ENCODE measurements around the gene SRGAP3.

SRGAP3 gene

DNA sequence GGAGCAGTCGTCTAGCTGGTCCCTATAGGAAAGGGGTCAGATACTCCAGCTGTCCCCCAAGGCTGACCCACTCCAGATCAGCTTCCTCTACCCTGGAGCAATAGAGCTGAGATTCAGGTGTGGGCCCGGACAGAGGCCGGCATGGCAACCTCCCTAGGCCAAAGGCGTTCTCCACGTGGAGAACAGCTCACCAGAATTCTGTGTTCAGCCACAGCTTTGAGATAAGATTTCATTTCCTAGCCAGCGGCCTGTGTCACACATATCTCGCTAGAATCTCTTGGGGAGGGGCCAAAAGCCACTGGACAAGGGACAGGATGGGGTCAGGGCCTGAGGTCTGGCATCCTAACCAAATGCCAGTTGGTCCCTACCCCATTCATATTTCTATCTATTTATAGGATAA is 20.1 kb downstream of the SRGAP3 start:
- Histone ChIP-seq H3K27me3 (replicated peaks in 2 of 5; ENCODE audit: control insufficient read depth in 4 of 5, insufficient read depth in 5 of 5, low read length in 4 of 5) (no peaks in the 10 kb centered on the region), H3K36me3 (ENCODE audit: control insufficient read depth in 4 of 4, insufficient read depth in 4 of 4, low read length in 3 of 4) (no peaks in the 10 kb centered on the region), H3K27ac (ENCODE audit: insufficient read depth in 1 of 2, low read depth in 1 of 2, low read length in 2 of 2, poor library complexity in 1 of 2, severe bottlenecking in 2 of 2) (no peak overlapping the region), H3K4me3 (ENCODE audit: control insufficient read depth in 1 of 7, extremely low read depth in 1 of 7, insufficient read depth in 4 of 7, low read depth in 2 of 7, low read length in 6 of 7) (no peak overlapping the region), H3K9me3 (ENCODE audit: control extremely low read depth in 1 of 5, control insufficient read depth in 4 of 5, insufficient read depth in 2 of 5, low read depth in 1 of 5, low read length in 4 of 5) (no peaks in the 10 kb centered on the region), H3K4me1 (ENCODE audit: control extremely low read depth in 1 of 4, control insufficient read depth in 4 of 4, insufficient read depth in 4 of 4, low read length in 3 of 4) (peaks cover 0 to 8% (median 0%) of the 10 kb centered on the region in 4 experiments)
- WGBS (ENCODE audit: insufficient coverage): 56% methylated on average over 5 of the region's 7 CpGs
- no peak for DNase-seq
- CTCF ChIA-PET: no interaction called here
- POLR2A ChIA-PET: no interaction called here

DNA sequence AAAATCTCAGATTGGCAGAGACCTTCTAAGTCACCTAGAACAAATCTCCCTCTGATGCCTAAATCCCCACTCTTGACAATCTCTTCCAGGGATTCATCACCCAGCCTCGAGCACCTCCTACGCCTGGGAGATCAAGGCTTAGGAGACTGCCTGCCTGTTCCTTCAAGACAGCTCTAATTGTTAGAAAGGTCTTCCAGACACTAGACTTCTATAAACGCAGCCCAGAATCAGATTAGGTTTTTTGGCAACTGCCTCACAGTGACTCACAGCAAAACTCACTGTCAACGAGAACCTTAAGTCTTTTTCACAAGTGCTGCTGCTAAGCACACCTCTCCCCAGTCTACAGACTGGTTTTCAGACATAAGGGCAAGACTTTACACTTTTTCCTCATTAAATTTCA is 23.1 kb downstream of the SRGAP3 start:
- Histone ChIP-seq H3K4me1 (ENCODE audit: control extremely low read depth in 1 of 4, control insufficient read depth in 4 of 4, insufficient read depth in 4 of 4, low read length in 3 of 4) (peaks cover 0 to 8% (median 0%) of the 10 kb centered on the region in 4 experiments), H3K9me3 (ENCODE audit: control extremely low read depth in 1 of 5, control insufficient read depth in 4 of 5, insufficient read depth in 2 of 5, low read depth in 1 of 5, low read length in 4 of 5) (no peaks in the 10 kb centered on the region), H3K4me3 (ENCODE audit: control insufficient read depth in 1 of 7, extremely low read depth in 1 of 7, insufficient read depth in 4 of 7, low read depth in 2 of 7, low read length in 6 of 7) (no peak overlapping the region), H3K27me3 (replicated peaks in 2 of 5; ENCODE audit: control insufficient read depth in 4 of 5, insufficient read depth in 5 of 5, low read length in 4 of 5) (no peaks in the 10 kb centered on the region), H3K36me3 (ENCODE audit: control insufficient read depth in 4 of 4, insufficient read depth in 4 of 4, low read length in 3 of 4) (no peaks in the 10 kb centered on the region), H3K27ac (ENCODE audit: insufficient read depth in 1 of 2, low read depth in 1 of 2, low read length in 2 of 2, poor library complexity in 1 of 2, severe bottlenecking in 2 of 2) (no peak overlapping the region)
- WGBS (ENCODE audit: insufficient coverage): 98% methylated on average over 4 of the region's 4 CpGs
- POLR2A ChIA-PET: no interaction called here
- DNase-seq: peak in 1 of 3 donors; percentile 12
- CTCF ChIA-PET: no interaction called here

DNA sequence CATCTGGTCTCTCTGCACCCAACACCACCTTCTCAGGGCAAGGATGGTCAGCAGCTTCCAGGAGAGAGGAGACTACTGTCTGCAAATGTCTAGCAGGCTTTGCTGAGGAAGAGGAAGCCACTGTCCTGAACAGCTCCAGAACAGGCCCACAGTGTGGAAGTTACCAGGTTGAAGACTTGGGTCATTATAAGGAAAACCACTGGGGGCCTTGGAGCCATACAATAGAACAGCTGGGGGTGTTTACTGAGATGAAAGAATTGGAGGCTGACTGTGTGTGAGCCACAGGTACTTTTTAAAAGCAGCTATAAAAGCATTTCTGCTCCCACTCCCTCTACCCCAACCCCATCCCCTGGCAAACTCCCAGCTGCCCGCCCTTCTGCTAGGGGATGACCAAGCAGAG is 24.2 kb downstream of the SRGAP3 start:
- ChIA-PET POLR2A (no interaction called here), CTCF (interaction anchor here (0.9 to 1.1 kb wide), 2 partner anchors 24 to 77 kb away, joined by 3 read pairs; partner anchors contain the start of gene SRGAP3)
- H3K4me3 ChIP-seq (ENCODE audit: control insufficient read depth in 1 of 7, extremely low read depth in 1 of 7, insufficient read depth in 4 of 7, low read depth in 2 of 7, low read length in 6 of 7): no peak overlapping the region
- no peak overlapping the region for H3K27ac ChIP-seq (ENCODE audit: insufficient read depth in 1 of 2, low read depth in 1 of 2, low read length in 2 of 2, poor library complexity in 1 of 2, severe bottlenecking in 2 of 2)
- no peaks in the 10 kb centered on the region for H3K36me3 ChIP-seq (ENCODE audit: control insufficient read depth in 4 of 4, insufficient read depth in 4 of 4, low read length in 3 of 4)
- no peaks in the 10 kb centered on the region for H3K27me3 ChIP-seq (replicated peaks in 2 of 5; ENCODE audit: control insufficient read depth in 4 of 5, insufficient read depth in 5 of 5, low read length in 4 of 5)
- WGBS (ENCODE audit: insufficient coverage): no CpG with 5 or more reads among the region's 1 CpG
- no peaks in the 10 kb centered on the region for H3K9me3 ChIP-seq (ENCODE audit: control extremely low read depth in 1 of 5, control insufficient read depth in 4 of 5, insufficient read depth in 2 of 5, low read depth in 1 of 5, low read length in 4 of 5)
- peaks cover 0 to 8% (median 0%) of the 10 kb centered on the region in 4 experiments for H3K4me1 ChIP-seq (ENCODE audit: control extremely low read depth in 1 of 4, control insufficient read depth in 4 of 4, insufficient read depth in 4 of 4, low read length in 3 of 4)
- no peak for DNase-seq

DNA sequence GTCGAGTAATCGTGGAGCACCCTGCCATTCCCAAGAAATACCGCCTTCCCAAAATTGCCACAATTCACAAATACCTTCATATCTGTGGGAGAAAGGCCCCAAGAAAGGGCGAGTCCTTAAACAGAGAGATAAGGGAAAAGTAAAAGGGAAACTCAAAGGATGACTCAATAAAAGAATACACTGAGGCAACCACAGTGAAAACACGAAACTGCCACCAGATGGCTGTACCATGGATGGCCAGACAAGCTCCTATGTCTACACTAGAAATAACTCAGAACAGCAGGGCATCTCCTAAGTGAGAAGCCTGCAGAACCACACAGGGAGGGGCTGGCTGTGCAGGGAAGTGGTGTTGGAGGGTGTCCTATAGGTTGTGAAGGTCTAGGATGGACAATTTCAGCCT is 25.0 kb downstream of the SRGAP3 start:
- CTCF ChIA-PET: no interaction called here
- peak in 1 of 3 donors; percentile 10 for DNase-seq
- POLR2A ChIA-PET: no interaction called here

DNA sequence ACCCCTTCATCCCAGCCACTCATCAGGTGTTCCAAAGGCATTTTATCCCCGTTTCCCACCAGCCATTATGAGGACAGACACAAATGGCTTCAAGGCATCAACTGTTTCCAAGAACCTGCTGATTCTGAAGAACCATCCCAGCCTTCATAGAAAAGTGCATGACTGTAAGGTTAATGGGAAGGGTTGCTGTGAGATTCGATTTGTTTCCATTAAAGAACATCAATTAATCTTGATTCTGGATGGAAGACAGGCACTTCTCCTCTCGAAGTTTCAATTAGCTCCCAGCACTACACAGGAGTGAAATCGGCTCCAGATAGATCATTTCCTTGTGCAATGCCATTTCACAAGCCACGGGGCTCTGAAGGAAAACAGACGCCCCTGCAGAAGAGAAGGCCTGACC is 25.8 kb downstream of the SRGAP3 start:
- Histone ChIP-seq H3K9me3 (ENCODE audit: control extremely low read depth in 1 of 5, control insufficient read depth in 4 of 5, insufficient read depth in 2 of 5, low read depth in 1 of 5, low read length in 4 of 5) (no peaks in the 10 kb centered on the region), H3K27me3 (replicated peaks in 2 of 5; ENCODE audit: control insufficient read depth in 4 of 5, insufficient read depth in 5 of 5, low read length in 4 of 5) (no peaks in the 10 kb centered on the region), H3K36me3 (ENCODE audit: control insufficient read depth in 4 of 4, insufficient read depth in 4 of 4, low read length in 3 of 4) (no peaks in the 10 kb centered on the region), H3K4me1 (ENCODE audit: control extremely low read depth in 1 of 4, control insufficient read depth in 4 of 4, insufficient read depth in 4 of 4, low read length in 3 of 4) (peaks cover 0 to 5% (median 0%) of the 10 kb centered on the region in 4 experiments), H3K27ac (ENCODE audit: insufficient read depth in 1 of 2, low read depth in 1 of 2, low read length in 2 of 2, poor library complexity in 1 of 2, severe bottlenecking in 2 of 2) (no peak overlapping the region), H3K4me3 (ENCODE audit: control insufficient read depth in 1 of 7, extremely low read depth in 1 of 7, insufficient read depth in 4 of 7, low read depth in 2 of 7, low read length in 6 of 7) (no peak overlapping the region)
- WGBS (ENCODE audit: insufficient coverage): 98% methylated on average over 5 of the region's 6 CpGs
- ChIA-PET CTCF (no interaction called here), POLR2A (no interaction called here)
- DNase-seq: no peak

More for the DNA sequence above, 25.0 kb downstream of the SRGAP3 start:
- H3K9me3 ChIP-seq (ENCODE audit: control extremely low read depth in 1 of 5, control insufficient read depth in 4 of 5, insufficient read depth in 2 of 5, low read depth in 1 of 5, low read length in 4 of 5): no peaks in the 10 kb centered on the region
- H3K4me1 ChIP-seq (ENCODE audit: control extremely low read depth in 1 of 4, control insufficient read depth in 4 of 4, insufficient read depth in 4 of 4, low read length in 3 of 4): peaks cover 0 to 8% (median 0%) of the 10 kb centered on the region in 4 experiments
- 100% methylated on average over 5 of the region's 5 CpGs for WGBS (ENCODE audit: insufficient coverage)
- H3K36me3 ChIP-seq (ENCODE audit: control insufficient read depth in 4 of 4, insufficient read depth in 4 of 4, low read length in 3 of 4): no peaks in the 10 kb centered on the region
- no peak overlapping the region for H3K4me3 ChIP-seq (ENCODE audit: control insufficient read depth in 1 of 7, extremely low read depth in 1 of 7, insufficient read depth in 4 of 7, low read depth in 2 of 7, low read length in 6 of 7)
- no peaks in the 10 kb centered on the region for H3K27me3 ChIP-seq (replicated peaks in 2 of 5; ENCODE audit: control insufficient read depth in 4 of 5, insufficient read depth in 5 of 5, low read length in 4 of 5)
- H3K27ac ChIP-seq (ENCODE audit: insufficient read depth in 1 of 2, low read depth in 1 of 2, low read length in 2 of 2, poor library complexity in 1 of 2, severe bottlenecking in 2 of 2): no peak overlapping the region

DNA sequence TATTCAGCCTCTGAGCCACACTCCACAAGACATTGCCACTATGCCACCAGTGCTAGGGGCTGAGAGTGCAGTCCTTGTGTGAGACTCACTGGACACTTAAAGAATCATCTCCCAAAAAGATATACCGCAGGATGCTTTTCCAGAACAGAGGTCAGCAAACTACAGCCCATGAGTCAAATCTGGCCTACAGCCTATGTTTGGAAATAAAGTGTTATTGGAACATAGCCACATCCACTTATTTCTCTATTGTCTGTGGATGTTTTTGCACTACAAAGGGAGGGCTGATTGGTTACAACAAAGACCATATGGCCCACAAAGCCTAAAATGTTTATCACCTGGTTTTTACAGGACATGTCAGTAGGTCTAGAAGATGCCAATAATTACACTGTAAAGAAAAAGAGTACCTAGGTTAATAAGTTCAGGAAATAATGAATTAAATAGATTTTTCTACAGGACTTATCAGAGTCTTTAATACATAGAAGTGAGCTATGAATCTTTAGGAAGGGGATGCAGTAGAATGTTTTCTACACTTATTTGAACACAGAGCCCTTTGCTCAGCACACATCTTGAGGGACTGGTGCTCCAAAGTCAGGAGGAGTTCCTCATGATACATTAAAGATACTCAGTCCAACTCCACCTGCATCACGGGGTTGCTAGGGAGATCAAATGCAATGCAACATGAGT is 26.3 kb downstream of the SRGAP3 start:
- no peak overlapping the region for H3K27ac ChIP-seq (ENCODE audit: insufficient read depth in 1 of 2, low read depth in 1 of 2, low read length in 2 of 2, poor library complexity in 1 of 2, severe bottlenecking in 2 of 2)
- no peaks in the 10 kb centered on the region for H3K9me3 ChIP-seq (ENCODE audit: control extremely low read depth in 1 of 5, control insufficient read depth in 4 of 5, insufficient read depth in 2 of 5, low read depth in 1 of 5, low read length in 4 of 5)
- no peaks in the 10 kb centered on the region for H3K27me3 ChIP-seq (replicated peaks in 2 of 5; ENCODE audit: control insufficient read depth in 4 of 5, insufficient read depth in 5 of 5, low read length in 4 of 5)
- H3K4me3 ChIP-seq (ENCODE audit: control insufficient read depth in 1 of 7, extremely low read depth in 1 of 7, insufficient read depth in 4 of 7, low read depth in 2 of 7, low read length in 6 of 7): no peak overlapping the region
- ChIA-PET POLR2A (no interaction called here), CTCF (interaction anchor here (1.1 kb wide), 1 partner anchor 63 kb away, joined by 3 read pairs; no protein-coding TSS in a partner anchor)
- no peaks in the 10 kb centered on the region for H3K36me3 ChIP-seq (ENCODE audit: control insufficient read depth in 4 of 4, insufficient read depth in 4 of 4, low read length in 3 of 4)
- DNase-seq: no peak
- peaks cover 0 to 2% (median 0%) of the 10 kb centered on the region in 4 experiments for H3K4me1 ChIP-seq (ENCODE audit: control extremely low read depth in 1 of 4, control insufficient read depth in 4 of 4, insufficient read depth in 4 of 4, low read length in 3 of 4)
- whole genome bisulfite sequencing (ENCODE audit: insufficient coverage): 70% methylated on average over 1 of the region's 2 CpGs

DNA sequence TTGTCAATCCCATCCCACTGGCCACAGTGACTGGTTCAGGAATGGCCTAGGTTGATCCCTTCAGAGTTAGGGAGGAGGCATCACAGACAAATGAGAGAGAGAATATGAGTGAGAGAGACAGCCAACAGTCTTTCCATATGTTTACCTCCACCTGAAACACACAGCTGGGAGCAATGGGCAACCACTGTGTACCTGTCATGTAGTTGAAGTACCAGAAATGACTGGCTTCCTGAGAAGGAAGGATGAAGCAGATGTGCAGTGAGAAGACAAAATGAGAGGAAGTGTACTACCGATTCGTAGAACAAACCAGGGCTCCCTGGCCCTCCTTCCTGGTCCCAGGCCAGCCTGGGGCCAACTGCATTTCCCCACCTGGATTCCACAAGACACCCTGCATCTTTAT is 27.4 kb downstream of the SRGAP3 start:
- ChIA-PET CTCF (interaction anchor here (1.1 kb wide), 1 partner anchor 64 kb away, joined by 3 read pairs; no protein-coding TSS in a partner anchor), POLR2A (no interaction called here)
- Histone ChIP-seq H3K9me3 (ENCODE audit: control extremely low read depth in 1 of 5, control insufficient read depth in 4 of 5, insufficient read depth in 2 of 5, low read depth in 1 of 5, low read length in 4 of 5) (no peaks in the 10 kb centered on the region), H3K36me3 (ENCODE audit: control insufficient read depth in 4 of 4, insufficient read depth in 4 of 4, low read length in 3 of 4) (no peaks in the 10 kb centered on the region), H3K4me1 (ENCODE audit: control extremely low read depth in 1 of 4, control insufficient read depth in 4 of 4, insufficient read depth in 4 of 4, low read length in 3 of 4) (no peaks in the 10 kb centered on the region), H3K27me3 (replicated peaks in 2 of 5; ENCODE audit: control insufficient read depth in 4 of 5, insufficient read depth in 5 of 5, low read length in 4 of 5) (no peaks in the 10 kb centered on the region), H3K4me3 (ENCODE audit: control insufficient read depth in 1 of 7, extremely low read depth in 1 of 7, insufficient read depth in 4 of 7, low read depth in 2 of 7, low read length in 6 of 7) (no peak overlapping the region), H3K27ac (ENCODE audit: insufficient read depth in 1 of 2, low read depth in 1 of 2, low read length in 2 of 2, poor library complexity in 1 of 2, severe bottlenecking in 2 of 2) (no peak overlapping the region)
- whole genome bisulfite sequencing (ENCODE audit: insufficient coverage): 6% methylated on average over 2 of the region's 2 CpGs
- peak in 1 of 3 donors; percentile 8 for DNase-seq

Data from common myeloid progenitor, CD34-positive (primary cell).